HG02759 (cell line): Measurements from ENCODE around the gene ZBTB7B.
"Not testable (repeated sequence)": the region's sequence is repeated elsewhere in the genome, so short reads cannot be mapped to it uniquely, and the experiment has no call there.

Experiments used
- ATAC-seq: cut with Tn5 transposase; IDR thresholded peaks from one replicate; pipeline ENCODE4 v1.9.1; 2021; ENCODE audit warnings: mild to moderate bottlenecking, moderate library complexity; ENCODE audit not compliant: unreplicated experiment

The ZBTB7B gene

GRCh38 chr1:154967331-154967950 lies 35.2 kb upstream of the ZBTB7B start:
- ATAC-seq = no peak

GRCh38 chr1:154968731-154969130 lies 33.9 kb upstream of the ZBTB7B start:
- ATAC-seq = no peak

DNA sequence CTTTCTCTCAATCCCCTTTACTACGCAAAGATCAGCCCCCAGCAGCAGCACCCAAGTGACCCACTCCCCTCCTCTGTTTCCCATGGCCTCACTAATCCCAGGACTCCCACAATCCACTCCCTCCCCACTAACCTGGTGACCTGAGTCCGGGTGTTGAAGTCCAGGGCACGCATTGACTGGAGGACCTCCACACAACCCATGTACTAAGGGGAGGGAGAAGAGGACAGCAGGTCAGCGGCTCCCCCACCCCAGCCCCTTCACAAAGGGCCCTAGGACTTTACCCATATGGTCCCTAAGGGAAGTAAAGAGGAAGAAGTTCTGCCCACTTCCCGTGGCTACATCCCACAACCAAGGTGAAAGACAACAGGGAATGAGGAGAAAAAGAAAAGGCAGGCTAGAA lies 33.4 kb upstream of the ZBTB7B start:
- ATAC-seq = no peak

DNA sequence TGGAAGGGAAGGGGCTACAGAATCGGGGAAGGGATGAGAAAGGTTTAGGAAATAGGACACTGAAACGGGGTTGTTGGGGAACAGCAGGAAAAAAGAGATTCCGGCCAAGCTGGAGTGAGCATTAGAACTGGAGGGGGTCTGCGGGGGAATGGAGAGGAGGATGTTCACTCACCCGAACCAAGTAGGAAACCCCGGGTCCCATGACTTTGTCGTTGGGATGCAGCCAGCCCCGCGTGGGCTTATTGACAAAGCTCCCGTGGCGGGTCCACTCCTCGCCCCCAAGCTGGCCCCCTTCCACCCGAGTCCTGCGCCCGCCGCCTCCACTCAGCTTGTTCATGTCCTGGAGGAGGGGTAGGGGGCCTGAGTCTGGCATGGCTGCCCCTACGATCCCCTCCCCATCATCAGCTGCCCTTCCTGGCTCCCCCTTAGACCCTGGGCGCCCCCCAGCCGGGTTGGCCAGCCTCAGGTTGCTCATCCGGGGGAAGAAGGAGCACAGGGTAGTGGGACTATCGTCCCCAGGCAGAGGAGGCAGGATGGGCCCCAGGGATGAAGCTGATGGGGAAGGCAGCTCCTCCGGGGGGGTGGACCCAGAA lies 32.6 kb upstream of the ZBTB7B start:
- no peak for ATAC-seq

- ATAC-seq = peak; percentile 30
These were observed 31.8 kb upstream of the ZBTB7B start, which contains the start of gene SHC1 for GRCh38 chr1:154970631-154971340. SHC1 (minus strand) TSS chr1:154970747; CDS start chr1:154970526, 221 bp downstream.

DNA sequence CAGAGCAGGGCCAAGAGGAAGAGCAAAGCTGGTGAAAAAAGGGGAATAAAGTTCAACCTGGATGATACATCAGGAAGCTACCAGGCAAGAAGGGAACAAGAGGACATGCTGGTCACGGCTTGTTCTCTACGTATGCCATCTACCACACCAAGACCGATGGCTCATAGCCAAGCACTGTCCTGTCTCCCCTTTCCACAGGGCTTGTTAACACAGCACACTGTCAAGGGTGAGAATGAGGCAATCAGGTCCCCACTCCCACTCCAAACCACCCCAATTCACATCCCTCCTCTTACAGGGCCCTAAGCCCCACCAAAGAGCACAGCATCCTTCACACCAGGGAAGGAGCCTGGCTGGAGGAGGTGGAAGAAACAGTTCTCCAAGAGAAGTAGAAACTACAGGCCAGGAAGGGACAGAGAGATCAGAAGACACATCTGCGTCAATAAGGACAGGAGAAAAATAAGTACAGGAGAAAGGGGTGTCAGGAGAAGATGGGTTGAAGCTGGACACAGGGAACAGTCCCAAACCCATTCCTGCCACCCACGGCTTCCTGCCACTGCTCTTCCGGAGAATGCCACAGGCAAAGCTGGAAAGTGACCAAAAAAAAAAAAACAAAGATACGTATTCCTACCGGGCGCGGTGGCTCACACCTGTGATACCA lies 31.1 kb upstream of the ZBTB7B start:
- ATAC-seq = no peak

DNA sequence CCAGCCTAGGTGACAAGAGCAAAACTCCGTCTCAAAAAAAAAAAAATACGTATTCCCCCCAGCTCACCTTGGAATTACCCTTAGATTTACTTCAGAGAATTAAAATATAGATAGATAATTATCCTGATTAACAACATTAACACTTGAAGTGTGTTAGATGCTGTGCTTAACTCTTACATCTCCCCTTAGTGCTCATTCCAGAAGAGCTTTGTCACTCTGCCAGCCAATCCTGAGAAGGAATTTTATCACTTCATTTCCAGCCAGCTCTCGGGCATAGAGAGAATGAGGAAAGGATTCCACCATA lies 30.4 kb upstream of the ZBTB7B start:
- no peak for ATAC-seq

- ATAC-seq = no peak
These were observed 29.9 kb upstream of the ZBTB7B start for GRCh38 chr1:154972517-154973343.

DNA sequence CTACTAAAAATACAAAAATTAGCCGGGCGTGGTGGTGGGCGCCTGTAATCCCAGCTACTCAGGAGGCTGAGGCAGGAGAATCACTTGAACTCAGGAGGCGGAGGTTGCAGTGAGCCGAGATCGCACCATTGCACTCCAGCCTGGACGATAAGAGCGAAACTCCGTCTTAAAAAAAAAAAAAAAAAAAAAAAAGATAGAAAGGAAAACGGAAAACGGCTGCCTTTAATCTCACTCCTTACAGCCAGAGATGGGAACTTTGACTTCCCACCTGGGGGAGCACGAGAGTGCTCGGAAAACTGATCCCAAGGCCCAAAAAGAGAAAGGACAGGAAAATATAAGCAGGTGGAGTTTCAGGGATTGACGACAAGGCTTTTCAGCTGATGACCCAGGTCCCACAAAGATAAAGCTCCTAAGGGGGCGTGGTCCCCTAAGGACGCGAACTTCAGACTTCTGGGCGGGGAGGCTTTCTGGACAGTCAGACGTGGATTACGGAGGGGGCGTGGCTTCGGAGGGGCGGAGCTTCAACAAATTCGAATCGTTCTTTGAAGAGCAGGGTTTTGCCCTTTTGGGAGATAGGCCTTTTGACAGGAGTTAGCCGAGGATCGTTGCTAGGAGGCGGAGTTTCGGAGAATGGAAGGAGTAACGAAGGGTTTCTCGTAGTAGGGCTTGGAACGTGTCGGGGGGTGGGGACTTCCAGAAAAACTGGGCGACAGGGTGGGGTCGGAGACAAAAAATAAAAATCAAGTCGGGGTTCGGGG lies 29.1 kb upstream of the ZBTB7B start:
- peak; percentile 14 for ATAC-seq

DNA sequence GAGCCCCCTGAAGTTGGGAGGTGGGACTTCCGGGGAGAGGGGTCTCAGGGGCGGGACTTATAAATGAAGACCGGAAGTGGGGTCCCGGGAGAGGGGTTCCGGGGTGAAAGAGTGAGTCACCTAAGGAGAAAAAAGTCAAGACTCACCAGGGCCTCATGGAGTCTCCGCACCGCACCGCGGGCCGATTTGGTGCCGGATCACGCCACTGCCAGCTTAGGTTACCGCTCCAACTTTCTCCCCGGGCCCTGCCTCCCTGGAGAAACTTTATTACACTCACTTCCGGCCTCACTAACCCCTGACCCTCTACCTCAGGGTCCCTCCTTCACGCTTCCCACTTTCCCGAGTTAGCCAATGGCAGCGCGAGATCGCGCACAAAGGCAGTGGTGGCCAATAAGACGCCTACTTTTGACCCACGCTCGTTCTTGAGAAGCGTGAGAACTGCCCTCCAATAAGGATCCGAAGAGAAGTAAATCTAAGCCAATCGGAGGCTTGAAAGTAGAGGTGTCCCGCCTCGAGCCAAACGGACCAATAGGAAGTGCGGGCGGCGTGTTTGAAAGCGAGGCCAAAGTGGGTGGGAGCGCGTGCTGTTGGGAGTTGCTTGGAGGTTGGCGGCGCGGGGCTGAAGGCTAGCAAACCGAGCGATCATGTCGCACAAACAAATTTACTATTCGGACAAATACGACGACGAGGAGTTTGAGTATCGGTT lies 28.3 kb upstream of the ZBTB7B start, which contains the start of gene CKS1B:
Gene CKS1B, plus strand, starts transcription at position 580 of the 706 bp plus-strand sequence. Its CDS starts 65 bp downstream, at position 645.
- ATAC-seq = peak; percentile 75

DNA sequence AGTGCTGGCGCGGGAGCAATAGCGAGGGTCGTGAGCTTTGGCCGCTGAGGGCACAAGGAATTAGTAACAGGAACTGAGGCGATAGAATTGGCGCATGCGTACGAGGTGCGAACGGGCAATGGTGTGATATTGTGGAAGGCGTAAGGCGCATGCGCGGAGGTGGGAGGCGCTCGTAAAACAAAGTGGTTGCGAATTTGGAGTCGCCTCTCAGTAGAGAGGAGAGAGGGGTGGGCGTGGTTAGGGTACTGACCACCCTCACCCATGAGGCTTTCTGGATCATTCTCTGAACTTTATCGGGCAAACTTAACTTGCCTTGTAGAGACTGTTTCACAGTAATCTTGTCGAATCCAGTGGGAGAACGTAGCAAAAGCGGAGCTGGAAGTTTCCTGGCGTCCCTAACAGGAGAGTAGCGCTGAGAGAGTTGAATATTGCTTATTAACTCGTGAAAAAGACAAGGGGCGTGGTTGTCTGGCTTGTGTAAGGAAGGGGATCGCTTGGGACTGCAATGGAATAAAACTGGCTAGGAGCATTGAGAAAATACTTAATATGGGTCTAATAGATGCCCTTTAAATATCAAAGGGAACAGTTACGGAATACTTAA lies 27.7 kb upstream of the ZBTB7B start:
- peak; percentile 55 for ATAC-seq

GRCh38 chr1:154975409-154976059 lies 27.1 kb upstream of the ZBTB7B start:
- ATAC-seq = no peak

DNA sequence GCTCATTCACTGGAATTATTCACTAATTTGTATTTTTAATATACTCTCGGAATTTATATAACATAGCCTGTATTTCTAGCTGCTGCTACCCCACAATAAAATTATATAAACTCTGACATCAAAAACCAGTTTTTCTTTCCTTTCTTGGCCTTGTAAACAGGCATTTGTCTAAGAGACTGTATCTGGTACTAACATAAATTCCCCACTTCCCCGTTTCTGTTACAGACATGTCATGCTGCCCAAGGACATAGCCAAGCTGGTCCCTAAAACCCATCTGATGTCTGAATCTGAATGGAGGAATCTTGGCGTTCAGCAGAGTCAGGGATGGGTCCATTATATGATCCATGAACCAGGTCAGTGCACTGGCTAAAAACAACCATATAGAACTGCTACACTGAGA lies 24.8 kb upstream of the ZBTB7B start:
- ATAC-seq = not testable (repeated sequence)

DNA sequence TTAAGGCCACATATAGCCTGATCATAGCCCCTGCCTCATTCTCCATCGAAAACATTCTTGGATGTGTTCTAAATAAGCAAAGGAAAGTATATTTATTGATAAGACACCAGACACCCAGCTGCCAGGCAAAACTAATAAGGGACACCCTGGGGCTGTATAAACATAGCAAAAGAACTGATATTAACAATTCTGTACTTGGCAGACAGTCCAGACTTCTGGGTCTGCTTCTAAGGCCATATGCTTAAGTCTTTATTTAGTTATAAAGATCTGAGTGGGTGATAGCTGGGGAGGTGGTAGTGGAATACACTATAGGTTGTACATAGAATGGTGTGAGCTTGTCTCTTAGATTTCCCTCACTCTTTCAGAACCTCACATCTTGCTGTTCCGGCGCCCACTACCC lies 24.2 kb upstream of the ZBTB7B start:
- no peak for ATAC-seq

GRCh38 chr1:154982341-154982740 lies 20.3 kb upstream of the ZBTB7B start:
- no peak for ATAC-seq

DNA sequence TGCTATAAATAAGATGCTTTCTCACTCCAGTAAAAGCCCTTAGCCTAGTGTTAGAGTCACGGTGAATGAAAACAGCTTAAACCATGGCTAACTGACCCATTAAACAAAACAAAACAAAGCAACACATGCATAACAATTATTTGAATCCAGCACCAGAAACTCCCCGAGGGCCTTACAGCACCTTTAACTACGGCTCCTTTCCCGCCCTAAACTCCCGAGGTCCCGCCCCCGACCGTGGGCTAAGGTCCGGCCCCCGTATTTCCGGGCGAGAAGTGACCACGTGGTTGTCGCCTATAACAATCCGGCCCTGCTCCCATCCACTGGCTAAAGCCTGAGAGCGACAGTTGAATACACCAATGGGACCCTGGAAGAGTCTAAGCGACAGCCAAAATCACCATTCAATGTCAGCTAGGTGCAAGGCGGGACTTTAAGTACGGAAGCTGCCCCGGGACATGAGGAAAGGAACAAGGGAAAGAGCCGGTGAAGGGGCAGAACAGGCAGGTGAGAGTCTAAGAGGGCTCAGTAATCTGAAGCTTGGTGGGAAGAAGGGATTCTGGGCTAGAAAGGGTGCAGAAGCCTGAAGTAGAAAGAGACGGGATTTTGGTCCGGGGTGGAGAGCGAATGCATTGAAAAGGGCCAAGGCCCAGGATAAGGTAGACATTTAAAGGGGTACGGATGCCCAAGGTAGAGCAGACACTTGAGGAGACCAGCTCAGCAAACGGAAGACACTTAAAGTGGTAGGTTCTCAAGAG lies 19.5 kb upstream of the ZBTB7B start, which contains the start of gene FLAD1:
Gene FLAD1, plus strand, starts transcription at position 448 of the 752 bp plus-strand sequence. CDS start 351 bp downstream, outside the sequence.
- ATAC-seq = peak; percentile 100

DNA sequence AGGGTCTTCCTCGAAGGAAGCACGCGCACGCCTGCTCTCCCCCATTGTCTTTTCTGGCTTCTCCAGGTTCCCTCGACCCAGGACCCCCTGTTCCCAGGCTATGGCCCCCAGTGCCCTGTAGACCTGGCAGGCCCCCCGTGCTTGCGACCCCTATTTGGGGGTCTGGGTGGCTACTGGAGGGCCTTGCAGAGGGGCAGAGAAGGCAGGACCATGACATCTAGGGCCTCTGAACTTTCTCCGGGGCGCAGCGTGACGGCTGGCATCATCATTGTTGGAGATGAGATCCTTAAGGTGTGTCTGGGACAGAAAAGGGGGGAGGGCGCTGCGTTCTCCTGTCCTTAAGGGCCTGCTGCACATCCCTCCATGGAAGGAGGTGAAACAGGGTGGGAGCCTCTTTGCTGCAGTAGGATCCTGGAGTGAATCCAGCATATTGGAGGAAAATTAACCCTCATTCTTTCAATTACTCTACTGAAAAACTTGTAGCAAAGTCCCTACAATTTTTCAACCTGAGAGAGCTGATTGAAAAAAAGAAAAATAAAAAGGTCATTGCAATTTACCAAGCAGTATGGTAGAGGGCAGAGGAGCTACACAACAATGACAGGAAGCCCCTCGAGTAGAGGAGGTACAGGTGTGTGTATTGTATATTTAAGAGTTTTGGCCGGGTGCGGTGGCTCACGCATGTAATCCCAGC lies 18.7 kb upstream of the ZBTB7B start:
- ATAC-seq = no peak
